ENCODE results near the gene SPRY2. TPM values are rescaled to one million over a fixed set of nuclear protein-coding genes. Genes with fewer than 3 reads are reported as not detected.

SPRY2 gene
- total and polyA plus RNA-seq, 2 of the 4 experiments (the other 2 are of a cell fraction), result 21.1 to 47.9 TPM

DNA sequence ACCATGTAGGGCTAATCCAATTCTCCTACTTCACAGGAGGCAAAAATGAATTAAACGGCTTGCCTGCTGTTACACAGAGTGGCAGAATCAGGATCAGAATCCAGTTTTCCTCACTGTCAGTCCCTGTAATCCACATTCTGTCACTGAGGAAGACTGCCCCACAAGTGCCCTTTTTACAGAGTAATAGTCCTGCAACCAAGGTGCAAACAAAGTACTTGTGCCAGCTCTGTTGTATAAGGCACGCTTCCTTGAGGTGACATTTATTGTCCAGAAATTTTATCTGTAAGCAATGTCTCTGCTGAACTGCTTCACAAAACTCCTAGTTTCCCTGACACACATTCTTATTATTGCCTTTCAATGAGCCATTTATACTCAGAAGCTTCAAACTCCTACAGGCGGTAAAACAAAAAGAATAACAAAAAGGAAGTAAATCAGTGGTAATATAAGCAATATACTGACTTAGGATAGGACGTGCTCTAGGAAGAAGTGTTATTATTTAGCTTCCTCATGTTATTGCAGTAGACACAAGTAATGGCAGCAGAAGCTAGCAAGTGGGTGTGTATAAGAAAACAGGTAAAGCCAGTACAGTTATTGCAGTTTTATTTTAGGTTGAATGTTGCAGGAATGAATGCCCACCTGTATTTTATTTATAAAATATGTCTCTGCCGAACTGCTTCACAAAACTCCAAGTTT lies 28.8 kb downstream of the SPRY2 start:
- DNase-seq (no peak), ATAC-seq (ENCODE audit: low read depth) (no peak)
- no TSS peak for BruUV-seq (replicated peaks)
- H3K36me3 ChIP-seq (ENCODE audit: control insufficient read depth, insufficient read depth, low read length), result no peaks in the 10 kb centered on the region
- TF ChIP-seq CHD1 (IDR thresholded peaks at IDR 0.05; ENCODE audit: low read depth, low read length) (no peak), POLR2A (IDR thresholded peaks at IDR 0.05; ENCODE audit: low read depth, low read length) (no peak), CTCF (conservative IDR thresholded peaks at IDR 0.05; ENCODE audit: low read depth, low read length) (no peak), FOS (IDR thresholded peaks at IDR 0.05; ENCODE audit: low read depth, low read length) (no peak), RAD21 (IDR thresholded peaks at IDR 0.05; ENCODE audit: low read length) (no peak), BHLHE40 (IDR thresholded peaks at IDR 0.05; ENCODE audit: low read depth, low read length) (no peak), MXI1 (IDR thresholded peaks at IDR 0.05; ENCODE audit: borderline replicate concordance, low read depth, low read length) (no peak), MAFK (IDR thresholded peaks at IDR 0.05; ENCODE audit: low read depth, low read length) (no peak), SMC3 (IDR thresholded peaks at IDR 0.05; ENCODE audit: low read depth, low read length) (no peak), RFX5 (IDR thresholded peaks at IDR 0.05; ENCODE audit: low read depth, low read length) (no peak), CEBPB (IDR thresholded peaks at IDR 0.05; ENCODE audit: low read depth, low read length) (no peak), NFE2L2 (IDR thresholded peaks at IDR 0.05; ENCODE audit: low read depth, low read length) (no peak), MAZ (IDR thresholded peaks at IDR 0.05; ENCODE audit: borderline replicate concordance, low read depth, low read length) (no peak), RCOR1 (IDR thresholded peaks at IDR 0.05; ENCODE audit: insufficient replicate concordance, low read length) (no peak)
- TF ChIP-seq, protein P1, sequence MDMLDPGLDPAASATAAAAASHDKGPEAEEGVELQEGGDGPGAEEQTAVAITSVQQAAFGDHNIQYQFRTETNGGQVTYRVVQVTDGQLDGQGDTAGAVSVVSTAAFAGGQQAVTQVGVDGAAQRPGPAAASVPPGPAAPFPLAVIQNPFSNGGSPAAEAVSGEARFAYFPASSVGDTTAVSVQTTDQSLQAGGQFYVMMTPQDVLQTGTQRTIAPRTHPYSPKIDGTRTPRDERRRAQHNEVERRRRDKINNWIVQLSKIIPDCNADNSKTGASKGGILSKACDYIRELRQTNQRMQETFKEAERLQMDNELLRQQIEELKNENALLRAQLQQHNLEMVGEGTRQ (IDR thresholded peaks at IDR 0.05; ENCODE audit: low read depth, low read length), result no peak
- TF ChIP-seq, protein P2, sequence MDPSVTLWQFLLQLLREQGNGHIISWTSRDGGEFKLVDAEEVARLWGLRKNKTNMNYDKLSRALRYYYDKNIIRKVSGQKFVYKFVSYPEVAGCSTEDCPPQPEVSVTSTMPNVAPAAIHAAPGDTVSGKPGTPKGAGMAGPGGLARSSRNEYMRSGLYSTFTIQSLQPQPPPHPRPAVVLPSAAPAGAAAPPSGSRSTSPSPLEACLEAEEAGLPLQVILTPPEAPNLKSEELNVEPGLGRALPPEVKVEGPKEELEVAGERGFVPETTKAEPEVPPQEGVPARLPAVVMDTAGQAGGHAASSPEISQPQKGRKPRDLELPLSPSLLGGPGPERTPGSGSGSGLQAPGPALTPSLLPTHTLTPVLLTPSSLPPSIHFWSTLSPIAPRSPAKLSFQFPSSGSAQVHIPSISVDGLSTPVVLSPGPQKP (IDR thresholded peaks at IDR 0.05; ENCODE audit: borderline replicate concordance, low read depth, low read length), result no peak
- H2AFZ ChIP-seq (replicated peaks; ENCODE audit: low read length, poor library complexity), result no peak overlapping the region
- H3K27me3 ChIP-seq (ENCODE audit: control insufficient read depth, insufficient read depth, low read length), result no peaks in the 10 kb centered on the region
- H3K4ac ChIP-seq (ENCODE audit: low read depth, low read length), result no peak overlapping the region
- no peak overlapping the region for H3K18ac ChIP-seq (ENCODE audit: low read depth, low read length)
- H3K23ac ChIP-seq (ENCODE audit: low read depth, low read length), result no peak overlapping the region
- H3K27ac ChIP-seq (ENCODE audit: insufficient read depth, low read length), result no peak overlapping the region
- H3K4me1 ChIP-seq (ENCODE audit: control insufficient read depth, insufficient read depth, low read length), result peaks cover 4% of the 10 kb centered on the region
- no peak overlapping the region for H2BK5ac ChIP-seq (ENCODE audit: low read depth, low read length, poor library complexity, severe bottlenecking)
- H2BK20ac ChIP-seq (ENCODE audit: low read depth, low read length), result no peak overlapping the region
- in situ Hi-C loops (cut with MboI; ENCODE audit: low sequenced_read_pairs), result no loop called here
- no peak overlapping the region for H3K4me3 ChIP-seq (ENCODE audit: insufficient read depth, low read depth, low read length)
- H3K9ac ChIP-seq (ENCODE audit: low read depth, low read length), result no peak overlapping the region
- CTCF ChIA-PET, result interaction anchor here (0.6 to 1.0 kb wide), 3 partner anchors 13 to 633 kb away, joined by 3 to 5 read pairs (median 4); no protein-coding TSS in a partner anchor
- H4K5ac ChIP-seq (ENCODE audit: low read depth, low read length), result no peak overlapping the region
- peaks cover 7% of the 10 kb centered on the region; the same call in 1 of the 2 replicates for H3K9me1 ChIP-seq (ENCODE audit: insufficient read depth, low read length)
- no peak overlapping the region for H2AK5ac ChIP-seq (ENCODE audit: low read depth, low read length)
- H2BK120ac ChIP-seq (ENCODE audit: low read depth, low read length), result no peak overlapping the region
- H4K20me1 ChIP-seq (ENCODE audit: insufficient read depth, low read length), result no peaks in the 10 kb centered on the region
- dilution Hi-C loops (cut with HindIII; ENCODE audit: low sequenced_read_pairs, unreplicated experiment), result no loop called here
- no peak overlapping the region for H3K4me2 ChIP-seq (ENCODE audit: low read depth, low read length)
- H3K14ac ChIP-seq (replicated peaks; ENCODE audit: low read depth, low read length), result no peak overlapping the region
- intact Hi-C loops (cut with micrococcal nuclease), result no loop called here
- WGBS, 2 experiments (ENCODE audit: extremely low coverage in 2 of 2, insufficient read length in 1 of 2), result no CpG with 5 or more reads among the region's 5 CpGs
- H2AK9ac ChIP-seq (replicated peaks; ENCODE audit: low read depth, low read length, poor library complexity), result no peak overlapping the region
- H3K79me1 ChIP-seq (ENCODE audit: low read depth in 1 of 2, low read length in 2 of 2), result no peaks in the 10 kb centered on the region; a peak in 1 of 4 replicates
- H3K9me3 ChIP-seq (ENCODE audit: control insufficient read depth, insufficient read depth, low read length), result no peaks in the 10 kb centered on the region
- no peak overlapping the region for H4K8ac ChIP-seq (ENCODE audit: low read depth in 2 of 2, low read length in 2 of 2)
- POLR2A ChIA-PET (ENCODE audit: unreplicated experiment), result no interaction called here
- H3K56ac ChIP-seq (ENCODE audit: extremely low read depth, insufficient read depth, low read length), result no peak overlapping the region
- H2BK15ac ChIP-seq (ENCODE audit: low read depth, low read length), result no peak overlapping the region
- no peak overlapping the region for H4K91ac ChIP-seq (ENCODE audit: insufficient read depth, low read depth, low read length)
